Esophagus muscularis mucosa (tissue), 4 donors: ENCODE results near the gene PLEKHA6. TPM values are rescaled to one million over a fixed set of nuclear protein-coding genes. Genes with fewer than 3 reads are reported as not detected.
A peak's percentile ranks its signal among the peaks of the same experiment; 100 is the strongest.

Experiments used
- DNase-seq: peaks from one replicate; pipeline ENCODE4 v3.0.0-alpha.2; 2017; ENCODE audit errors: extremely low spot score
- H3K27ac ChIP-seq, 4 donors: fragments of 200-600 bp; sonication (generic); replicated peaks in 1 of 4; 1 replicate in 3 of 4; 2 replicates in 1 of 4; pipeline ENCODE4 v1.5.1; 2016 to 2019; ENCODE audit warnings: mild to moderate bottlenecking in 1 of 4
- H3K27me3 ChIP-seq, 4 donors: fragments of 200-600 bp; sonication (generic); one replicate each; pipeline versions ENCODE4 v1.5.1 to v1.6.0; 2016 to 2019
- H3K36me3 ChIP-seq, 4 donors: fragments of 200-600 bp; sonication (generic); one replicate each; pipeline ENCODE4 v1.5.1; 2016 to 2019
- H3K4me1 ChIP-seq, 4 donors: fragments of 200-600 bp; sonication (generic); one replicate each; pipeline ENCODE4 v1.5.1; 2016 to 2019
- H3K4me3 ChIP-seq, 4 donors: fragments of 200-600 bp; sonication (generic); 1 replicate in 2 of 4; 2 replicates in 2 of 4; pipeline ENCODE4 v1.5.1; 2016 to 2019; ENCODE audit warnings: mild to moderate bottlenecking in 4 of 4, moderate library complexity in 1 of 4
- H3K9me3 ChIP-seq, 4 donors: fragments of 200-600 bp; sonication (generic); 1 replicate in 3 of 4; 2 replicates in 1 of 4; pipeline ENCODE4 v1.5.1; 2016 to 2019
- CTCF ChIP-seq, 3 experiments: fragments of 200-600 bp in 2 of 3; fragments of 450-650 bp in 1 of 3; sonication (generic) in 2 of 3; IDR thresholded peaks; one replicate each; pipeline ENCODE4 v1.5.1; 2017 to 2019; ENCODE audit warnings: antibody characterized with exemption in 3 of 3, mild to moderate bottlenecking in 2 of 3, moderate library complexity in 1 of 3
- EP300 ChIP-seq: sonication (generic); formaldehyde crosslinking; IDR thresholded peaks from one replicate; pipeline ENCODE4 v1.6.1; 2017; ENCODE audit warnings: antibody characterized with exemption
- POLR2A ChIP-seq: fragments of 450-650 bp; IDR thresholded peaks from one replicate; pipeline ENCODE4 v1.6.1; 2017; ENCODE audit warnings: antibody characterized with exemption, moderate library complexity, mild to moderate bottlenecking, low read depth
- POLR2AphosphoS5 ChIP-seq, 2 donors: sonication (generic); formaldehyde crosslinking; IDR thresholded peaks; one replicate each; pipeline ENCODE4 v1.6.1; 2017; ENCODE audit warnings: antibody characterized with exemption in 2 of 2
- WGBS: methylation state at CpG from one replicate; pipeline ENCODE4 v1.1.5; 2018; 5-methylcytosine and 5-hydroxymethylcytosine counted together
- intact Hi-C: fragments of 100-400 bp; cut with DNase I; formaldehyde crosslinking; loops from one replicate; pipeline ENCODE4 v1.15.1; 2023
- total RNA-seq, 4 donors: library from RNA; depleted of rRNA; stranded (reverse); fragments of >200 nt; gene quantifications; one replicate each; pipeline versions ENCODE4 v1.1.0 to v1.2.1, GENCODE V29; 2016

PLEKHA6 gene
- total RNA-seq, 4 donors from 2014 or later, result 11.9 to 22.4 (median 15.9) TPM

GRCh38 chr1:204264805-204265204, 94.9 kb downstream of the PLEKHA6 start:
- H3K9me3 ChIP-seq, result no peaks in the 10 kb centered on the region
- DNase-seq, result no peak
- TF ChIP-seq CTCF (IDR thresholded peaks at IDR 0.05) (no peak), POLR2A (no peak), POLR2AphosphoS5 (IDR thresholded peaks at IDR 0.05) (no peak), EP300 (no peak)
- peaks cover 21 to 40% (median 28%) of the 10 kb centered on the region in 4 donors for H3K4me1 ChIP-seq
- H3K27ac ChIP-seq, result no peak overlapping the region
- no peak overlapping the region for H3K4me3 ChIP-seq
- WGBS, result 91% methylated on average over 8 of the region's 8 CpGs
- H3K27me3 ChIP-seq, result peaks cover 0 to 8% (median 0%) of the 10 kb centered on the region in 4 donors
- intact Hi-C loops, result no loop called here
- H3K36me3 ChIP-seq, result peaks cover 0 to 45% (median 3%) of the 10 kb centered on the region in 4 donors

- H3K36me3 ChIP-seq, result peaks cover 0 to 50% (median 5%) of the 10 kb centered on the region in 4 donors
- H3K27ac ChIP-seq, result peak overlapping the region in 2 of 4 donors; percentile 14 to 23
- no peaks in the 10 kb centered on the region for H3K9me3 ChIP-seq
- H3K4me3 ChIP-seq, result no peak overlapping the region
- no peak for DNase-seq
- intact Hi-C loops, result no loop called here
- H3K4me1 ChIP-seq, result peaks cover 21 to 40% (median 28%) of the 10 kb centered on the region in 4 donors
- H3K27me3 ChIP-seq, result peaks cover 0 to 8% (median 0%) of the 10 kb centered on the region in 4 donors
- WGBS, result 57% methylated on average over 12 of the region's 13 CpGs
- TF ChIP-seq EP300 (no peak), POLR2A (no peak), CTCF (IDR thresholded peaks at IDR 0.05) (no peak), POLR2AphosphoS5 (IDR thresholded peaks at IDR 0.05) (no peak)
These were observed 96.3 kb downstream of the PLEKHA6 start for GRCh38 chr1:204263254-204263910.

GRCh38 chr1:204262506-204263253, 97.0 kb downstream of the PLEKHA6 start:
- peaks cover 21 to 40% (median 28%) of the 10 kb centered on the region in 4 donors for H3K4me1 ChIP-seq
- intact Hi-C loops, result no loop called here
- WGBS, result 86% methylated on average over 13 of the region's 13 CpGs
- no peak for DNase-seq
- no peak overlapping the region for H3K4me3 ChIP-seq
- TF ChIP-seq POLR2A, result no peak
- TF ChIP-seq EP300, result no peak
- TF ChIP-seq POLR2AphosphoS5 (IDR thresholded peaks at IDR 0.05), result no peak
- no peak for TF ChIP-seq CTCF (IDR thresholded peaks at IDR 0.05)
- H3K27me3 ChIP-seq, result peaks cover 0 to 8% (median 0%) of the 10 kb centered on the region in 4 donors
- no peaks in the 10 kb centered on the region for H3K9me3 ChIP-seq
- peak overlapping the region in 1 of 4 donors; percentile 23 for H3K27ac ChIP-seq
- H3K36me3 ChIP-seq, result peaks cover 0 to 50% (median 5%) of the 10 kb centered on the region in 4 donors

GRCh38 chr1:204261746-204262505, 97.8 kb downstream of the PLEKHA6 start:
- Histone ChIP-seq H3K9me3 (no peaks in the 10 kb centered on the region), H3K4me1 (peaks cover 21 to 40% (median 28%) of the 10 kb centered on the region in 4 donors), H3K4me3 (no peak overlapping the region), H3K27ac (no peak overlapping the region), H3K27me3 (peaks cover 0 to 8% (median 0%) of the 10 kb centered on the region in 4 donors), H3K36me3 (peaks cover 0 to 50% (median 5%) of the 10 kb centered on the region in 4 donors)
- no peak for DNase-seq
- TF ChIP-seq CTCF (IDR thresholded peaks at IDR 0.05), result no peak
- TF ChIP-seq EP300, result no peak
- intact Hi-C loops, result no loop called here
- 89% methylated on average over 13 of the region's 13 CpGs for WGBS
